Measurements from ENCODE around the gene GPBP1. TPM values are rescaled to one million over a fixed set of nuclear protein-coding genes. Genes with fewer than 3 reads are reported as not detected.

GPBP1 gene
- total RNA-seq, 1 experiment from 2014 or later, result 112 TPM

- WGBS (ENCODE audit: extremely low coverage, insufficient read length, low lambda C conversion rate), result no CpG with 5 or more reads among the region's 3 CpGs
- Histone ChIP-seq H3K9me3 (ENCODE audit: control insufficient read depth, low read depth, low read length) (no peaks in the 10 kb centered on the region), H2BK5ac (ENCODE audit: insufficient read length, low read length) (no peak overlapping the region), H2BK120ac (ENCODE audit: low read depth, low read length, poor library complexity, severe bottlenecking) (no peak overlapping the region), H2AK5ac (ENCODE audit: insufficient read length, low read length) (no peak overlapping the region), H3K79me2 (ENCODE audit: insufficient read depth, low read length) (no peaks in the 10 kb centered on the region), H3K4me2 (ENCODE audit: insufficient read depth, insufficient read length, low read length) (no peak overlapping the region), H3K4ac (ENCODE audit: low read depth, low read length) (no peak overlapping the region), H4K20me1 (ENCODE audit: control insufficient read depth, insufficient read depth, insufficient read length) (no peaks in the 10 kb centered on the region), H2BK20ac (ENCODE audit: low read depth, low read length, poor library complexity, severe bottlenecking) (no peak overlapping the region), H3K27me3 (ENCODE audit: insufficient read depth, low read length) (no peaks in the 10 kb centered on the region), H4K5ac (ENCODE audit: insufficient read length, low read depth, low read length) (no peak overlapping the region), H4K8ac (replicated peaks; ENCODE audit: insufficient read length, low read depth, low read length) (no peak overlapping the region), H3K23ac (ENCODE audit: insufficient read length, low read depth, low read length) (no peak overlapping the region), H3K18ac (ENCODE audit: insufficient read length, low read depth, low read length) (no peak overlapping the region), H3K9ac (ENCODE audit: extremely low read depth, insufficient read length, low read length) (no peak overlapping the region), H4K91ac (ENCODE audit: insufficient read length, low read depth, low read length) (no peak overlapping the region), H3K79me1 (ENCODE audit: insufficient read depth, low read depth, low read length, poor library complexity, severe bottlenecking) (no peaks in the 10 kb centered on the region), H3T11ph (ENCODE audit: low read length) (no peak overlapping the region), H2BK12ac (ENCODE audit: insufficient read length, low read depth, low read length) (no peak overlapping the region), H3K56ac (ENCODE audit: insufficient read length, low read depth, low read length) (no peak overlapping the region), H2BK15ac (ENCODE audit: low read depth, low read length) (no peak overlapping the region), H3K4me1 (ENCODE audit: insufficient read depth, low read length) (no peaks in the 10 kb centered on the region), H3K27ac (ENCODE audit: insufficient read length, low read depth, low read length) (no peak overlapping the region), H3K14ac (ENCODE audit: insufficient read depth, low read length) (no peak overlapping the region), H3K23me2 (ENCODE audit: insufficient read length, low read depth, low read length, poor library complexity, severe bottlenecking) (no peaks in the 10 kb centered on the region), H2AFZ (ENCODE audit: low read length) (no peak overlapping the region)
- no peak overlapping the region for H3K27ac Mint-ChIP-seq
- TF ChIP-seq CTCF (conservative IDR thresholded peaks at IDR 0.05), result no peak
- DNase-seq, result no peak
- no peaks in the 10 kb centered on the region; the same call in none of the 2 replicates for H3K27me3 Mint-ChIP-seq (ENCODE audit: low read depth)
- H3K36me3 Mint-ChIP-seq (ENCODE audit: insufficient read depth in 1 of 3, low read depth in 3 of 3), result peaks cover 1 to 11% (median 3%) of the 10 kb centered on the region in 3 experiments; a peak in 5 of 7 replicates
- H3K9me3 Mint-ChIP-seq, result peaks cover 7 to 9% of the 10 kb centered on the region in 2 experiments; a peak in 4 of 5 replicates
- H3K4me3 Mint-ChIP-seq, result no peak overlapping the region
- peaks cover 8 to 10% of the 10 kb centered on the region in 2 experiments for H3K4me1 Mint-ChIP-seq
These were observed 139.9 kb downstream of the GPBP1 start for GRCh38 chr5:57313716-57314115.

Other genes starting within 250 kb of the GPBP1 start
- gene MIER3, start 221.9 kb upstream of the GPBP1 start, total RNA-seq (2021), result 44.8 and 45.1 TPM in 2 replicates